GM21526 (cell line): Measurements from ENCODE around the gene TMEM139.
A peak's percentile ranks its signal among the peaks of the same experiment; 100 is the strongest.
"Not testable (repeated sequence)": the region's sequence is repeated elsewhere in the genome, so short reads cannot be mapped to it uniquely, and the experiment has no call there.

ENCODE experiments used
- ATAC-seq: cut with Tn5 transposase; IDR thresholded peaks from one replicate; pipeline ENCODE4 v1.9.1; 2021; ENCODE audit warnings: moderate library complexity; ENCODE audit not compliant: unreplicated experiment, low FRiP score

The TMEM139 gene

GRCh38 chr7:143287935-143288826 is 3.4 kb downstream of the TMEM139 start, which contains the start of gene CASP2:
Gene CASP2 (plus strand): TSS chr7:143288351. CDS start chr7:143288456, 105 bp downstream.
- ATAC-seq: peak; percentile 90

DNA sequence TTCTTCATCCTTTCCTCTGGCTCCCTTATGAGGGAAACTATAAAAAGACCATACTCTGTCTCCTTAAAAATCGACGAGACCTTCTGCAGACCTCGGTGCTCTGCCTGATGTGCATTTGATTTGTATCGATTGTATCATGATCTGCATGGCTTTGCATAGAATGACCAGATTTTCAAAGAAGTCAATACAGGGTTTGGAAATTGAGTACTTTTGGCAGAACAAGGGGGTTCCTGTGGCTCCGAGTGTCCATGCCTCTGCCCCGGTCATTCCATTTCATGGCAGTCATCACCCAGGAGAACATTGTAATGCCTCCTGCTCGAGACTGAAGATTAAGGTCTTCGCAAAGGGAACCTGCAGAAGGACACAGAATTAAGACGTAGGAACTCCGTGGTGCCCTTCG is 4.1 kb downstream of the TMEM139 start:
- peak; percentile 2 for ATAC-seq

DNA sequence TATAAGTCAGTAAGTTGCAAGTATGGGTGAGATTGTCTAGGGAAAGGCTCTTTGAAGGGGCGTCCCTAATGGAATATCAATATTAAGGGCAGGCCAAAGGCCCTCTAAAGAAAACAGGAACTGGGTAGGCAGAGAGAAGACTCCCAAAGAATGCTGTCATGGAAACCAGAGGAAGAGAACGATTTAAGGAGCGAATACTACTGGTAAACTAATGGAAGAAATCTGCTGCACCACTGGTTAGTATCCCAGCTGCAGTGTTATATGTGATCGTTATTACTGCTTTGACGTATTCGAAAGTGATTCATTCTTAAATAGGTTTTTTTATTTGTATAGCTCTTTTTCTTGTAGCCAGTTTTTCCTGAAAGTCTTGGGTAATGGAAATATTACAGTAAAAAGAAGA is 4.7 kb downstream of the TMEM139 start:
- no peak for ATAC-seq

DNA sequence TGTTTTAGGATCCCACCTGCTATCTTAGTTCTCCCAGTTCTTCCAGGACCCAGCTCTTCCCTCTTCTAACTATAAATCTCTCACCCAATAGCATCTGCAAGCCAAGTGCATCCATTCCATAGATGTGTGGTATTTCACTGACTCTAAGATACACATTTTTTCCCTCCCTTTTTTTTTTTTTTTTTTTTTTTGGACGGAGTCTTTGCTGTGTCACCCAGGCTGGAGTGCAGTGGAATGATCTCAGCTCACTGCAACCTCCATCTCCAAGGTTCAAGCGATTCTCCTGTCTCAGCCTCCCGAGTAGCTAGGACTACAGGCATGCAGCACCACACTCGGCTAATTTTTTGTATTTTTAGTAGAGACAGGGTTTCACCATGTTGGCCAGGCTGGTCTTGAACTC is 5.1 kb downstream of the TMEM139 start:
- ATAC-seq: not testable (repeated sequence)

GRCh38 chr7:143290293-143290692 is 5.5 kb downstream of the TMEM139 start:
- ATAC-seq: no peak

GRCh38 chr7:143292876-143293275 is 8.1 kb downstream of the TMEM139 start:
- ATAC-seq: no peak

GRCh38 chr7:143295870-143296269 is 11.1 kb downstream of the TMEM139 start:
- ATAC-seq: no peak

DNA sequence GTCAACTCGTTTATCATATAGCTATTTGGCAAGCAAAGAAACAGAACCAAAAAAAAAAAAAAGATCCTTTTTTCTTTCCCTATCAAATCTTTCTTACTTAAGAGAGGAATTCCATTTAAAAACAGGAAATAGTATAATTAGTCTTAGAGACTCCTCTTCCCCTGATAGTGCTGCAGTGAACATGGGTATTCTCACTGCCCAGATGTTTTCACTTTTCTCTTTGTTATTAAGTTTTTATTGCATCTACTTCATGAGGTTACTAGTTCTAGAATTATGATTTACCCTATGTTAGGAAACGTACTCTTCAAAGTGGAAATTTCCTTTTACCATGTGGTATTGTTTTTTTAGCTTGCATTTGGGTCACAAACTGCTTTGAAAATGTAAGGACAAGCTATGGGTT is 11.9 kb downstream of the TMEM139 start:
- ATAC-seq: no peak

DNA sequence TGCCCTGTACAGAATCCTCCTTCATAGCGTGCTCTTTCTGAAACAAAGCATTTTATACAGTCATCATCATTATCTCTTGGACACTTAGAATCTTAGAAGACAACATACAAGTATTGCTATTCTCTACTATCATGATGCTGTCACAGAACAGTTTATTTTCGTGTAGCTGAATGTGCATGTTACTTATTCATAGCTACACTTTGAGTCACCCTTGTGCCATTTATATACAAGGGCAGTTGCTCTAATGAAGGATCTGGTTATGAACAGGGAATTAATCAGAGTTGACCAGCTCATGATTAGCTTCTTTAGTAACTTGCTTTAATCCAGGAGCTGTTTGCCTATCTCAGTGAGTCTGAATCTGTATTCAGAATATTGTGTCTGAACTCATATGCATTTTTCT is 14.6 kb downstream of the TMEM139 start:
- ATAC-seq: no peak

DNA sequence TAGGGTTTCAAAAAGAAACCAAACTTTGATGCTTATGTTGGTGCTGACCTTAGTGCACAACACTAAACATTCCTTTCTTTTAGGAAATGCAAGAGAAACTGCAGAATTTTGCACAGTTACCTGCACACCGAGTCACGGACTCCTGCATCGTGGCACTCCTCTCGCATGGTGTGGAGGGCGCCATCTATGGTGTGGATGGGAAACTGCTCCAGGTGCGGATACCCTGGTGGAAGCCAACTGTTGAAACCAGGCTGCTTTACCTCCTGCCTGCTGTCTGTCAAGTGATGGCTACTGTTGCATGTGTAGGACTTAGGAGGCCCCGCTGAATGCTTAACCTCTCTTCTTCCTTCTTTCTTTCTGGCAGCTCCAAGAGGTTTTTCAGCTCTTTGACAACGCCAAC is 15.1 kb downstream of the TMEM139 start:
- no peak for ATAC-seq

DNA sequence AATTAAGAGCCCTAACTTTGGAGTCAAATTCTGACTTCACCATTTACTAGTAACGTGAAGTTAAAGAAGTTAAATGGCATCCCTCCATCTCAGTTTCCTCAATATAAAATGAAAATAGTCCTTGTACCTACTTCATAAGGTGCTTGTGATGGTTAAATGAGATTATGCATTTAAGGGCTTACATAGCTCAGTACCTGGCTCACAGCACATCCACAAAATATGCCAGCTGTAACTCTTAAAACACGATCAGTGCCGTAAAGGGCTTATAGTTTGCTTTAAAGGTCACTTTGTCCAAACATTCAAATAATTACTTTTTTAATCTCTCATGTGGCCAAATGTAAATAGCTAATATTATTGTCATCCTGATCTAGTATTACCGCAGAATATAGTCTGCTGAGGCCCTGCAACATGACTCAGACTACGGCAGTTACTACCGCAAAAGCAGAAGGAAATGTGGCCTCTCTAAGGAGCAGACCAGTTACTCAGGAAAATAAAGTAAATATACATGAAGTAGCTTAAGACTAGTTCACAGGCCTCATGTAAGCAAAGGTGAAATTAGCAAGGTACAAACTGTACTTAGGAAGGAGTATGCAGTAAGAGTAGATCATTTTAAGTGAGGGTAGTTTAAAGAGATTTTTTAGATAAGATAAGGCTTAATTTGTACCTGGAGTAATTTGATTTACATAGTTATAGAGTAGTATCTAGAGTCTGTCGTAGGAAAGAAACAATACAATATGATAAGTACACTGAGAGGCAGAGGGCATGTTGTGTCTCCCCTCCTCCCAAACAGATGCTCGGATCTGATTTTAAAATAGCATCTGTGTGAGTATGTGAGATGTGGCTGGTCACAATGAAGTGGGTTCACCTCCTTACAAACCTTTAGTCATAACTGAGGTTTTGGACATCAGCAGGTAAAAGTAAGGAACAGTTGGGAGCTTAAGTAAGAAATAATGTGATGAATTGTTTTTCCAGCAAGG is 16.5 kb downstream of the TMEM139 start:
- ATAC-seq: no peak

- ATAC-seq: no peak
Measured at GRCh38 chr7:143303733-143304132, 19.0 kb downstream of the TMEM139 start.

DNA sequence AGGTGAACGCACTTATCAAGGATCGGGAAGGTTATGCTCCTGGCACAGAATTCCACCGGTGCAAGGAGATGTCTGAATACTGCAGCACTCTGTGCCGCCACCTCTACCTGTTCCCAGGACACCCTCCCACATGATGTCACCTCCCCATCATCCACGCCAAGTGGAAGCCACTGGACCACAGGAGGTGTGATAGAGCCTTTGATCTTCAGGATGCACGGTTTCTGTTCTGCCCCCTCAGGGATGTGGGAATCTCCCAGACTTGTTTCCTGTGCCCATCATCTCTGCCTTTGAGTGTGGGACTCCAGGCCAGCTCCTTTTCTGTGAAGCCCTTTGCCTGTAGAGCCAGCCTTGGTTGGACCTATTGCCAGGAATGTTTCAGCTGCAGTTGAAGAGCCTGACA is 20.2 kb downstream of the TMEM139 start:
- no peak for ATAC-seq

DNA sequence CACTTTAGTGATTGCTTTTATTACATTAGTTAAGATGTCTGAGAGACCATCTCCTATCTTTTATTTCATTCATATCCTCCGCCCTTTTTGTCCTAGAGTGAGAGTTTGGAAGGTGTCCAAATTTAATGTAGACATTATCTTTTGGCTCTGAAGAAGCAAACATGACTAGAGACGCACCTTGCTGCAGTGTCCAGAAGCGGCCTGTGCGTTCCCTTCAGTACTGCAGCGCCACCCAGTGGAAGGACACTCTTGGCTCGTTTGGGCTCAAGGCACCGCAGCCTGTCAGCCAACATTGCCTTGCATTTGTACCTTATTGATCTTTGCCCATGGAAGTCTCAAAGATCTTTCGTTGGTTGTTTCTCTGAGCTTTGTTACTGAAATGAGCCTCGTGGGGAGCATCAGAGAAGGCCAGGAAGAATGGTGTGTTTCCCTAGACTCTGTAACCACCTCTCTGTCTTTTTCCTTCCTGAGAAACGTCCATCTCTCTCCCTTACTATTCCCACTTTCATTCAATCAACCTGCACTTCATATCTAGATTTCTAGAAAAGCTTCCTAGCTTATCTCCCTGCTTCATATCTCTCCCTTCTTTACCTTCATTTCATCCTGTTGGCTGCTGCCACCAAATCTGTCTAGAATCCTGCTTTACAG is 20.8 kb downstream of the TMEM139 start:
- no peak for ATAC-seq

DNA sequence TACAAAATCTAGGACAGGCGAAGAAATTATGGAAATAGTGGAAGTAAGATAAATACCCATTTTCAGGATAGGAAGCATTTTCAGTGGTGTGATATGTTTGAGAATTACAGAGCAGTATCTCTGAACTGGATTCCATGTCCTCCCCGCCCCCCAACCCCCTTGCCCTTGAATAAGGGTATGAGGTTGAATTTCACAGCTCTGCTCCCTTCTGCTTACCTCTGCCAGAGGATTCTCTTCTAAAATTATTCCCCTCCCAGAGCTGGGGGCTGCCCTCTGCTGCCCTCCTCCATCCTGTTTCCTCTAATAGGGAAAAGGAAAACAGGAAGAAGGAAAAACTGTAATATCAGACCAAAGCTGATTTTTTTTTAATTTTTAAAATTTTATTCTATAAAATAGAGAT is 23.9 kb downstream of the TMEM139 start:
- no peak for ATAC-seq

GRCh38 chr7:143314127-143314526 is 29.4 kb downstream of the TMEM139 start:
- no peak for ATAC-seq

GRCh38 chr7:143315776-143316175 is 31.0 kb downstream of the TMEM139 start, which contains the start of gene CLCN1:
Gene CLCN1 (plus strand): TSS chr7:143316111. CDS start chr7:143316213, 102 bp downstream.
- ATAC-seq: no peak

GRCh38 chr7:143316492-143316891 is 31.7 kb downstream of the TMEM139 start:
- ATAC-seq: no peak

- no peak for ATAC-seq
Measured at GRCh38 chr7:143318661-143319060, 33.9 kb downstream of the TMEM139 start.

DNA sequence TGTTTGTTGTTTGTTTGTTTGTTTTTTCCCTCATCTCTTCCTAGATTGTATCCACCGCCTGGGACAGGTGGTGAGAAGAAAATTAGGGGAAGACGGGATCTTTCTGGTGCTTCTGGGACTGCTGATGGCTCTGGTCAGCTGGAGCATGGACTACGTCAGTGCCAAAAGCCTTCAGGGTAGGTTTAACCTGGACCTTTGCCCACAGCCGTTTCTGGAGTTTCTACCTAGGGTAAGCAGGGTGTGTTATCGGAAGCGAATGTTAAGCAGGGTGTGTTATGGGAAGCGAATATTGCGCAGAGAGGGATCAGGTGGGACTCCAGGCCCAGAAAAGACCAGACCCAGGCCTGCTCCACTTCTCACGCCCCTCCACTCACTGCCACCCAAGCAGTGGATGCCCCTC is 35.9 kb downstream of the TMEM139 start:
- no peak for ATAC-seq

DNA sequence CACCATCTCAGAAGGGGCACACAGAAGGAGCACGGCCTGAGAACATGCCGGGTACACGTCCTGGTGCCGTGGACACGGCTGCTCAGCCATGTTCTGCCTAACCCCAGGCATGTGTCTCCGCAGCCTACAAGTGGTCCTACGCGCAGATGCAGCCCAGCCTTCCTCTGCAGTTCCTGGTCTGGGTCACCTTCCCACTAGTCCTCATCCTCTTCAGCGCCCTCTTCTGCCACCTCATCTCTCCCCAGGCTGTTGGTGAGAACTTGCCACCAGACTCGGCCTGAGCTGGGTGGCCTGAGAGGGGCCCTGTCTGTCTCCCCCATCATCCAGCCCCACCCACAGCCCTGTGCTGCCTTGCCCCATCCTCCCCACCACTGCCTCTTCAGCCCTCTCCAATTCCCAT is 36.5 kb downstream of the TMEM139 start:
- ATAC-seq: no peak
